ENCODE measurements around the gene SRP19.
"Not testable (repeated sequence)": the region's sequence is repeated elsewhere in the genome, so short reads cannot be mapped to it uniquely, and the experiment has no call there.

GRCh38 chr5:112904996-112905395 is 43.9 kb downstream of the SRP19 start:
- TF ChIP-seq SMC3 (IDR thresholded peaks at IDR 0.05; ENCODE audit: borderline replicate concordance, low read length); POLR2A (IDR thresholded peaks at IDR 0.05; ENCODE audit: low read depth, low read length); CTCF (IDR thresholded peaks at IDR 0.05 in 2 of 3, conservative IDR thresholded peaks at IDR 0.05 in 1 of 3; ENCODE audit: control insufficient read depth in 2 of 3, extremely low read depth in 1 of 3, insufficient read depth in 1 of 3, low read depth in 3 of 3, low read length in 3 of 3); CHD4 (IDR thresholded peaks at IDR 0.05); ZNF622 (IDR thresholded peaks at IDR 0.05); RAD51 (IDR thresholded peaks at IDR 0.05); TAF1 (IDR thresholded peaks at IDR 0.05; ENCODE audit: borderline replicate concordance, low read depth, low read length); PAX5 (IDR thresholded peaks at IDR 0.05; ENCODE audit: borderline replicate concordance, low read depth, low read length); GABPA (IDR thresholded peaks at IDR 0.05; ENCODE audit: low read depth); CBFB (IDR thresholded peaks at IDR 0.05; ENCODE audit: low read depth); FOXK2 (IDR thresholded peaks at IDR 0.05); ATF3 (IDR thresholded peaks at IDR 0.05; ENCODE audit: borderline replicate concordance, extremely low read depth, low read depth, low read length); EZH2 (IDR thresholded peaks at IDR 0.05; ENCODE audit: borderline replicate concordance, control insufficient read depth, low read depth, low read length); USF1 (IDR thresholded peaks at IDR 0.05; ENCODE audit: borderline replicate concordance, extremely low read length, insufficient read depth, low read depth, low read length): not testable (repeated sequence)

Data from GM12878 (cell line).